GM18499 (cell line): Measurements from ENCODE around the gene COMMD4.
"Not testable (repeated sequence)": the region's sequence is repeated elsewhere in the genome, so short reads cannot be mapped to it uniquely, and the experiment has no call there.

Source experiments
- ATAC-seq: cut with Tn5 transposase; IDR thresholded peaks from one replicate; pipeline ENCODE4 v1.9.1; 2021; ENCODE audit warnings: moderate number of reproducible peaks; ENCODE audit not compliant: insufficient read depth, unreplicated experiment

Gene COMMD4

DNA sequence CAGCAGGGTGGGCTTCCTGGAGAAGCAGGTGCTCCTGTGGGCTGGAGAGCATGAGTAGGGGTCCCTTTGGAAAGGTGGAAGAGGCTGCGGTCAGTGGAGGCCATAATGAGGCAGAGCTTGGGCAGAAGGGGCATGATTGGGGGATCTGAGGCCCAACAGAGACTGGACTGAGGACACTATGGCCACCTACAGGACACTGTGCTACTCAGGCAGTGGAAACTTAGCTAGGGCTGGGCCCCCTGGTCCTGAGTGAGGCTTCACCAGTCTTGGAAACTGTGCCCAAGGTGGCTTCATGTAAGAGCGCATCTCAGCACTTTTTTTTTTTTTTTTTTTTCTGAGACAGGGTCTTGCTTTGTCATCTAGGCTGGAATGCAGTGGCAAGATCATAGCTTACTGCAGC lies 6.3 kb upstream of the COMMD4 start:
- no peak for ATAC-seq

GRCh38 chr15:75332093-75332492 lies 3.8 kb upstream of the COMMD4 start:
- ATAC-seq = not testable (repeated sequence)

GRCh38 chr15:75333654-75334419 lies 2.0 kb upstream of the COMMD4 start:
- ATAC-seq = not testable (repeated sequence)

DNA sequence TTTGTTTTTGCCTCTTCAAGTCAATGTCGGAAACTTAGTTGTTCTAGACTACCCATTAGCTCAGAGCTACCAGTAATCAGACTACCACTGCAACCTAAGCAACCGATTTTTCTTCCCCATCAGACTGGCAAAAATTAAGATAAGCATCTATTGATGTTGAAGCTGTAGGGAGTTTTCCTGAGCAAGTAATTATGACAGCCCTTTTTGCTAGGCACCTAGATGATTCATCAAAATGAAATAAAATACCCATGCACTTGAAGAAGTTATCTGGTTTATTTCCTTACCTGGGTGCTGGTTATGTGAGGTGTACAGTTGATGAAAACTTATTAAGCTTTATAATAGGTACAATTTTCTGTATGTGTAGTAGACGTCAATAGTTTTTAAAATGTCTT lies 554 bp upstream of the COMMD4 start:
- no peak for ATAC-seq

- ATAC-seq = no peak
Measured at GRCh38 chr15:75338661-75339240, 2.9 kb downstream of the COMMD4 start.

- ATAC-seq = no peak
Measured at GRCh38 chr15:75339531-75340240, 3.8 kb downstream of the COMMD4 start.

DNA sequence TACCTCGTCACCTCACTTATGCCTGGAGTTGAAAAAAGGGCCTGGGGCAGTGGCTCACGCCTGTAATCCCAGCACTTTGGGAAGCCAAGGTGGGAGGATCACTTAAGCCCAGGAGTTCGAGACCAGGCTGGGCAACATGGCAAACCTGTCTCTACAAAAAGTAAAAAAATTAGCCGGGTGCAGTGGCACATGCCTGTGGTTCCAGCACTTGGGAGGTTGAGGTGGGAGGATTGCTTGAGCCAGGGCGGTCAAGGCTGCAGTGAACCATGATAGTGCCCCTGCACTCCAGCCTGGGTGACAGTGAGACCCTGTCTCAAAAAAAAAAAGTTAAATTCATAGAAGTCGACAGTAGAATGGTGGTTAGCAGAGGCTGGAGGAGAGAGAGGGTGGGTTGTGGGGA lies 6.4 kb downstream of the COMMD4 start:
- no peak for ATAC-seq

GRCh38 chr15:75343953-75344352 lies 8.1 kb downstream of the COMMD4 start:
- not testable (repeated sequence) for ATAC-seq

DNA sequence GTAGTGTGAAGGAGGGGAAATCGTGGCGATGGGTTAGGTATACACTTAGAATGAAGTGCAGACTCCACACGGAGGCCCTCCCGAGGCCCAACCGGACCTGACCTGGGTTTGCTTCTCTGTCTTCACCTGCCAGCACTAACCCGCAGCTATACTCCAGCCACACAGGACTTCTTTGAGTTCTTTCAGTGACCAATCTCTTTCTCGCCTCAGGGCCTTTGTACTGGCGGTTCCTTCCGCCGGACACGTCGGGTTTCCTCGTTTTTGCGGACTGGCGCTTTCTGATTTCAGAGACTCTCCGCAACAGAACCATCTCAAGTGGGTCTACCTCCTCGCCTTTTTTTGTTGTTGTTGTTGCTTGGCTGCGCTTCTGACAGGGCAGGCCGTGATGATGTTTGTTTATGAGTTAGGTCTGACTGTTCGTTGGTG lies 10.9 kb downstream of the COMMD4 start, which contains the start of gene NEIL1:
NEIL1 (plus strand) TSS at position 244 of the 426 bp plus-strand sequence. CDS start 1,867 bp downstream, outside the sequence.
- ATAC-seq = no peak

DNA sequence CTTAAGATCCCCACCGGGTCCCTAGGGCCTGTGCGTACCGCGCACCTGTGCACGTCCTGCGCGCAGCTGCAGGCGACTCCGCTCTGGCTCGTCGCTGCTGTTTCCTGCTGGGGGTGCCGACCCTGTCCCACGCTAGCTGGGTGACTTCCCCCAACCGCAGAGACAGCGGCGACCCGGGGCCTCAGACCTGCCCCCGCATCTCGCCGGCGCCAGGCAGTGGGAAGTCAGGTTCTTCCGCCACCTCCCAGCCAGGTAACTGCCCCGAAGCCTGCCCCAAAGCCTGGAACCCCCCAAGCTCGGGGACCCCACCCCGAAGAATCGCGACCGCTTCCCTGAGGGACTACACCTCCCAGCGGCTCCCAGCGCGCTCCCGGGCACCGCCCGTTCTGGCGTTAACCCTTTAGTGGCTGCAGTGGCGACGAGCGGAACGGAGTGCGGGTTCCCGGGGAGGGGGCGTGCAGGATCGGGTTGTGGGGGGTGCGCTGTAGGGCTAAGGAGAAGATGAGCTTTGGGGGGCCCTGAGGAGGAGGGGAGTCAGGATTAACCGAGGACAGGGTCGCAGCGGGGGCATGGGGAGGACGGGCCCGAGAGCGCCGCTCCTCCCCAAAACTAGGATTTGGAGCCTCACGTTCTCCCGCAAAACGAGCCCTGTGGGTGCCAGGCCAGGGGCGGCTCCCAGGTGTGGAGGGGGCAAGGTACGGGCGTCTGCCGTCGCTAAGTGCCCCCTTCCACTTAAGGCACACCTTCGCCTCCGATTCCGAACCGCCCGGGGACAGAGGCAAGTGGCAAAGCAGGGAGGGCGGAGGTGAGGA lies 11.6 kb downstream of the COMMD4 start:
- ATAC-seq = no peak

DNA sequence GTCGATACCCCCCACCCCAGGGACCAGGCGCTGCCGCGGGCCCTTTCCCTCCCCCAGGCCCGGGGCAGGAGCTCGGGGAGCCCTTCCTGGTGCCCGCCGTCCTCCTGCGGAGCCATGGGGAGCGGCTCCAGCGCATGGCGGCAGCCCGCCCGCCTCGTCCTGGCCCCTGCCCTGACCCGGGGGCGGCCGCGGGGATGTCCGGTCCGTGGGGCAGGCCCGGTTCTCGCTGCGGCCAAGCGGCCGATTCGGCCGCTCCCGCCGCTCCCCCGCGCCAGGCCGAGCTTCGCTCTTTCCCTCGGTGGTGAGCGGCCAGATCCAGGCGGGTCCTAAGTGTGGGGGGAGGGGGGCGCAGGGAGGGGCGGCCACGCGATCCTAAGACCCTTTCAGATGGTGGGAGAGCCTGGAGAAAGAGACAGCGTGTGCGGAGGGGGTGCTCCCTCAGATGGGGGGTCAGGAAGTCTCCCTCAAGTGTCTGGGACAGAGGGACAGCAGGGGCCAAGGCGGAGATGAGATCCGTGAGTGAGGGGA lies 12.2 kb downstream of the COMMD4 start:
- no peak for ATAC-seq

DNA sequence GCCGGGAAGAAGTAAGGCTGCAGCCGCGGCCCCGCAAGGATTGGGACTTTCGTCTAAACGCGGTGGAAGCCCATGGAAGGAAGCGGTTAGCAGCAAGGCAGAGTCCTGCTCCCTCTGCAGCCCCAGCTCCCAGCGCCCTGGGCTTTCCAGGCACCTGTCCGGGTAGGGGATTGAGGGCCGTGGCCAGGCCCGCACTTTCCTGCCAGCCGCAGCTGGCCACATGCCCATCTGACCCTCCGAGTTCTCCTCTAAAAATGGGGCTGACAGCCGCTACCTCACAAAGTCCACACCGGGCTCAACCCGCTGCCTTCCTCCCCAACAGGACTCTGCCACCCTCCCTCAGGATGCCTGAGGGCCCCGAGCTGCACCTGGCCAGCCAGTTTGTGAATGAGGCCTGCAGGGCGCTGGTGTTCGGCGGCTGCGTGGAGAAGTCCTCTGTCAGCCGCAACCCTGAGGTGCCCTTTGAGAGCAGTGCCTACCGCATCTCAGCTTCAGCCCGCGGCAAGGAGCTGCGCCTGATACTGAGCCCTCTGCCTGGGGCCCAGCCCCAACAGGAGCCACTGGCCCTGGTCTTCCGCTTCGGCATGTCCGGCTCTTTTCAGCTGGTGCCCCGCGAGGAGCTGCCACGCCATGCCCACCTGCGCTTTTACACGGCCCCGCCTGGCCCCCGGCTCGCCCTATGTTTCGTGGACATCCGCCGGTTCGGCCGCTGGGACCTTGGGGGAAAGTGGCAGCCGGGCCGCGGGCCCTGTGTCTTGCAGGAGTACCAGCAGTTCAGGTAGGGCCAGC lies 12.9 kb downstream of the COMMD4 start:
- no peak for ATAC-seq

- ATAC-seq = not testable (repeated sequence)
Measured at GRCh38 chr15:75349351-75349669, 13.4 kb downstream of the COMMD4 start.

DNA sequence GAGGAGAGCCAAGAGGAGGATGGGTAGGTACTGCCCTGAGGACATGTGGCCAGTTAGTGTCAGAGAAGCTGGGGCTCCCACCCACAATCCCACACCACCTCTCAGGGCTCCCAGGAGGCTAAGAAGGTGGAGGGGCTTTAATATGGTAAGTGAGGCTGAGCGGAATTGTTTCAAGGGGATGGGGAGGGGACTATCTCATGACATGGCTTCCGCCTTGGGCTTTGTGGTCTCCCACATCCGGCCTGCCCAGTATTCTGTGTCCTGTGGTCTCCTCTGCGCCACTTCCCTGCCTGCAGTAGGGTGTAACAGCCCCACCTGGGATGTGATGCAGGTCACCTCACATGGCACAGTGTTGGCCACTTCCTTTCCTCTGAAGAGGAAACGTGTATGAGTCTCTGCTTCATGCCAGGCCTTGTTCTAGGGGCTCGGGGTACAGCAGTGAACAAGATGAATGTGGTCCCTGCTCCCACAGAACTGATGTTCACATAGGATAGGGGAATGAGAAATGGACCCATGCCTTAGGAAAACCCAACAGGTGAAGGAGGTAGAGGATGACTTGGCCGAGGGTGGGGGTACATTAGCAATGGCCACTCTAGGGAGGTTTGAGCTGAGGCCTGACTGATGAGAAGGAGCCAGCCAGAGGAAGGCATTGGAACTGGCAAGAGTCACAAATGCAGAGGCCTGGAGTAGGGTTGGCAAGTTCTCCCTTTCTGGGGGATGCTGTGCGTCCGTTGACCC lies 14.2 kb downstream of the COMMD4 start:
- ATAC-seq = no peak

- no peak for ATAC-seq
Measured at GRCh38 chr15:75350601-75351361, 14.9 kb downstream of the COMMD4 start.

GRCh38 chr15:75352186-75353080 lies 16.6 kb downstream of the COMMD4 start:
- ATAC-seq = no peak

DNA sequence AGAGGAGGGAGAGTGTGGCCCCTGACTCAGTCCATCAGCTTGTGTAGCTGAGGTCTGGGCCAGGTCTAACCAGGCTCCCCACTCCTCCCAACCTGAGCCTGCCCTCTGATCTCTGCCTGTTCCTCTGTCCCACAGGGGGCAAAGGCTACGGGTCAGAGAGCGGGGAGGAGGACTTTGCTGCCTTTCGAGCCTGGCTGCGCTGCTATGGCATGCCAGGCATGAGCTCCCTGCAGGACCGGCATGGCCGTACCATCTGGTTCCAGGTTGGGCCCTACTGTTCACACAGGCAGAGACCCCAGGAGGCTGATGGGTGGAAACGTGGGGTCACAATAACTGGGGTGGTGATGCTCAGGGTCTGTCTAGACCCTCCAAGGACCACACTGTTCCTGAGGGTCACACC lies 17.7 kb downstream of the COMMD4 start:
- ATAC-seq = no peak
